ENCODE measurements around the gene DIO3.

The DIO3 gene

GRCh38 chr14:101561145-101561896 lies at the start of gene DIO3:
TSS of gene DIO3 (plus strand) at chr14:101561495.
- DNase-seq: no peak

DNA sequence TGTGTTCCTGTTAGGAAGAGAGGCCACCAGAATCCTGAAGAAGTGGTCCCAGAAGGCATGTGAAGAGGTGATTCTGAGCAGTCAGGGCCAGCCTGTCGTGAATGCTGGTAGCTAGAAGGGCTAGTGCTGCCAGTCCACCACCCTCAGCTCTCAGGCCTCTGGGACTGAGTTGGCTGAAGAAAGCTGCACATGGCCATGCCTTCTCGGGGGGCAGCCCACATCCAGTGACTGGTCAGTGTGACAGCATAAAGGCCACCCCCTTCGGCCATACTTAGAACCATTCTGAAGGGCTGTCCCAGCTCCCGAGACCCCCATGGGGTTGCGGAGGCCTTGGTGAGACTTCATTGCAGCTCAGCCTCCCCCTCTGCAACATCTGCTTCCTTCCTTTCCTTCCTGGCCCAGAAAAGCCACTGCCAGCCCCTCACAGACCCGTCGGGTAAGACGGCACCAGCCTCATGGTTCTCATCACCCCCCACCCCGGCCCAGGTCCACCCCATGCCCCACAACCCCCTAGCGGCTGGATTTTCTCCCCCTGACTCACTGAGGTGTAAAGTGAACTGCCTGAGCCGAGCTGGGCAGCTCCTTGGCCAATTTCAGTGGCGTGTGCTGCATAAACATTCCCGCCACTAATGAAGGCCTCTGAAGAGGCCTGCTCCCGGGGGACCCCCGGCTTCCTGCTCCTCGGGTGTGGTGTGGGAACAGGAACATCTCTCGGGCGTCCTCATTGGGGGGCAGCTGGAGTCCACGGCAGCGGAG lies 49.5 kb upstream of the DIO3 start:
- DNase-seq: no peak

DNA sequence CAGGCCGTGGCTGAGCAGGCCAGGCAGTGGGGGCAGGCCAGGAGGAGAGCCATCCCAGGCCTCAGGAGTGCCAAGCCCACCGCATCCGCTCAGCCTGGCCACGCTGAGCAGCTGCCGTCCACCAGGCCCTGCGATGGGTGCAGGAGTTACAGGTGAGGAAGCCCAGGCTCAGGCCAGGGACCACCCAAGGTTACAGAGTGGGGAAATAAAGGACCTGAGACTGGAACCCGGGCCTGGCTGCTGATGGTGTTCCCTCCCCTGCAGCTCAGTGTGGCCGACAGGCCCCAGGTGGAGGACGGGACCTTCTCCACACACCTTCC lies 49.0 kb upstream of the DIO3 start:
- DNase-seq: no peak

DNA sequence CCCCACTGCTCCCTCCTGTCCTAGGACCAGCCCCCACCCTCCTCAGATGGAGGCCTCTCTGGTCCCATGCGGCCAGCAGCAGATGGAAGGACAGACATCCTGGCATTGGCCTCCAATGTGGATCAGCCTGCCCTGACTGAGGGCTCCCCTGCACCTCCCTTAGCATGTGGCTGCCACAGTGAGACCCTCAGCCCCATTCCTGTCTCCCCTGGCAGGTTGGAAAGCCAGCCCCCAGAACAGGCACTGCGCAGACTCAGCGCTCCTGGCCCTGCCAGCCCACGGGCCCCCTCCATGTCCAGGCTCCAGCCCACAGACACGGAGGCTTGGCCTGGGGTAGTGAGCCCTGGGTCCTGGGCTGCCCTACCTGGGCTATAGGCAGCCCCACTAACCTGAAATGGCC lies 47.2 kb upstream of the DIO3 start:
- DNase-seq: no peak

GRCh38 chr14:101516401-101516800 lies 44.9 kb upstream of the DIO3 start:
- DNase-seq: no peak

DNA sequence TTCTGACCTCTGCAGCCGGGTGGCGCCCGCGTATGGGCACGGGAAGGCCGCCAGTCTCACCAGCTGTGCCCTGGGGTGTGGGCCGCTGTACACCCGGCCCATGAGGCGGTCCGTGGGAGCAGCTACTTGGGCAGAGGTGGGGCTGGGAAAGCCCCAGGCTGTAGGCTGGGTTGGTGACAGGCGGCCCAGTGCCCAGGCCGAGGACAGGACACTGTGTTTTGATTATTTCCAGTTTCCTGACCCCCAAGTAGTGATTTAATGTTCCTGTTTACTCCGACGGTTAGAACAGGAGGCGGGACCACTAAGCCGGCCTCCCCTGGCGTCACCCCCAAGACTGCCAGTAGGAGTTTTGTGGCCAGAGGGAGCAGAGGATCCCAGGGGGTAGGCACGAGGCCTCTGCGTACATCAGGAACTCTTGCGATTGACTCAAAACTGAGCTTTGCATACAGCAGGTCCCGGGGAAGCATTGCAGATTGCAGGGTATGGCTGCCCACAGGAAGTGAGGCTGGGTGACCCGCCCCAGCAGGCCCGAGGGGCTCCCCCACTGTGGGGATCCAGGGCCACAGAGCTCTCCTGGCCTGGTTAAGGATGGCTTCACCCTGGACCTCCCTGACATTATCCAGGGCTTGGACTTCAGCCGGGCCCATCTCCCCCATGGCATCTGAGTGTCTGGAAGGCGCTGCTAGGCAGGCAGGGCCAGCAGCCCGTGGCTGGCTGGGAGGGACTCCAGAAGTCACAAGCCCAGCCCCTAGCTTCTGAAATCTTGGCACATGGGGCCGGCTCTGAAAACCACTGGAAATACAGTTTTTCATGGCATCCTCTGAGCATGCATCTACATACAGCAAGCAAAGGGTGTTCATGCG lies 42.5 kb upstream of the DIO3 start:
- no peak for DNase-seq

DNA sequence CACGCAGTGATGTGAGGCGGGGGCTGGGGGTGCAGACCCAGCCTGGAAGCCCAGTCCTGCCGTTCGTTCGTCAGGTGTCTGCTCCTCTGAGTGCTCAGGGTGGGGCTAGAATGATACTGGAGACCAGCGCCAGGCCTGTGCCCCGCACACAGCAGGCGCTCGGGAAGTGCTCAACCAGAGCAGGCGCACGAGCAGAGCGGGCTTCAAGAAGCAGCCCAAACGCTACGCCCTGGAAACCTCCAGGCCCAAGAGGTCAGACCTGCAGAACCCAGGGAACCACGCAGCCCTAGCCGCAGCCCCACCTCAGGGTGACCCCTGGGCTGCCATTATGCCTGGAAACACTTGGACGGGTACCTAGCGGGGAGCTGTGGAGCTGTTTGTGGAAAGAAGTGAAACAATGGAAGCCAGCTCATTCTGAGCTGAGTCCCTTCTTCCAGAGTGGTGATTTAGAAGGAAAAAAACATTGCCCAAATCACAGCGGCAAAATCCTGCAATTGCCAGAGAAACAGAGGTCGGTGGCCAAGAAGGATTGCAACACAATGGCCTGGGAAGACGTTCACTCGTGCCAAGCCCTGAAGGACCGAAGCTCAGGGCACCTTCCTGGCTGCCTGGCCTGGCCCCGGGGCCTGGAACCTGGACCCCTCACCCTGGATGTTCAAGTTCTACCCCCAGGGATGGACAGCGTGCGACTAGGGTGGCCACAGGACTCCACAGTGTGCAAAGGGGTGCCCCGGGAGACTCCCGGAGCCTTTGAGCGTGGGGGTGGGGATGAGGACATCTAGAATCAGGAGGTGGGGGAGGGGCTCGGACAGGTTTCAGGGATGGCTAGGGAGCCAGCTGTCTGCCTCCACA lies 40.4 kb upstream of the DIO3 start:
- DNase-seq: no peak

- DNase-seq: no peak
Observed at GRCh38 chr14:101521473-101521915, 39.8 kb upstream of the DIO3 start.

- no peak for DNase-seq
Observed at GRCh38 chr14:101521978-101522377, 39.3 kb upstream of the DIO3 start.

DNA sequence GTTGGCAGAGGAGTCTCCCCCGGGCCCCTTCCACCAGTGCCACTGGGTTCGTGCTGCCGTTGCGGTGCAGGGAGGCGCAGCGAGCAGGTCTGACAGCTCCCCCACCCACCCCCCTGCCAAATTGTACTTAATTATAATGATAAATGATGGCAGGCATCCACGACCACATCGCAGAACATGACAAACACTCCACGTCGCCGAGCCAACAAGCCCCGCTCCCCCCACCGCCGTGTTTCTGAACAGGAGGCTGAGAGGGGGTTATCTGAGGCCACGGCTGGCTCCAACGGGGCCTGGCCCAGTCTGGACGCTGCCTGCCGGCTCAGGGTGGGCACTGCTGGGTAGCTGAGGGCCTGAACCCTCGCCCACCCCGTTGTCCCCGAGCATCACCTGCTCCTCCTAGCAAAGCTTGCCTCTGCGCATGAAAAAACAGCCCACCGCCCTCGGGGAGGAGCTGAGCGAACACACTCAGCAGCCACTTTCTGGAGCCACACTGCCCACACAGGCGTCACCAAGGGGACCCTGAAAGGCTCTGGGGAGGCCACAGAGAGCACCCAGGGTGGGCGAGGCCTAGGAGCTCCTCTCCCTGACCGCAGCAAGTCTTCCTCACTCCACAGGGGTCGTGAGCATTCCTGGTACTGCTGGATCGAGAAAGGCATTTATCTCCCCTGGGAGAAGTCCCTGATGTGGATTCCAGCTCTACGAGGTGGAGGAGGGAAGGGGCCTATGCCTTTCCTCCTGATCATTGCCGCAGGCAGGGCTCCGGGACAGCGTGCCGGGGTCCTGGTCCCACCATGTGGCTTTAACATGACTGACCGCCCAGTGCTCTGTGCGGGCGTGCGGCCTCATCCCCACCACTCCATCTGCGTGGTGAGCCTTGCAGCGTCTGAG lies 35.4 kb upstream of the DIO3 start:
- DNase-seq: no peak

- no peak for DNase-seq
Observed at GRCh38 chr14:101527987-101528386, 33.3 kb upstream of the DIO3 start.

DNA sequence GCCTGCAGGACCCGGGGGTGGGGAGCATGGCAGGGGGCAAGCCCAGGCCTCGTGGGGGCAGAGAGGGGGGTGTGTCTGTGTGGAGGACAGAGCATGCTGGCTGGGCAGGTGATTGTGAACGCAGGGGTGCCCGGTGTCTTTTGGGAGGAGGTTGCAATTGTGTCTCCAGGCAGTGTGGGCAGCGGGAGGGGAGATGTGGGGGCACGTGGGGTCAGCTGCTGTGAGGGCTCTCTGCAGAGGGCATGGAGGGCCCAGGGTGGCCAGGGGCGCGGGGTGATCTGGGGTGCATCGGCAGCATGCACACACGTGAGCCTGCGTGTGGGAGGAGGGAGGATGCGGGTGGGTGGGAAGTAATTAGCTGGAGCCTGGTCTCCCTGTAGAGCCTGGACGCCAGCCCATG lies 32.2 kb upstream of the DIO3 start:
- DNase-seq: no peak

- no peak for DNase-seq
Observed at GRCh38 chr14:101534198-101534597, 27.1 kb upstream of the DIO3 start.

DNA sequence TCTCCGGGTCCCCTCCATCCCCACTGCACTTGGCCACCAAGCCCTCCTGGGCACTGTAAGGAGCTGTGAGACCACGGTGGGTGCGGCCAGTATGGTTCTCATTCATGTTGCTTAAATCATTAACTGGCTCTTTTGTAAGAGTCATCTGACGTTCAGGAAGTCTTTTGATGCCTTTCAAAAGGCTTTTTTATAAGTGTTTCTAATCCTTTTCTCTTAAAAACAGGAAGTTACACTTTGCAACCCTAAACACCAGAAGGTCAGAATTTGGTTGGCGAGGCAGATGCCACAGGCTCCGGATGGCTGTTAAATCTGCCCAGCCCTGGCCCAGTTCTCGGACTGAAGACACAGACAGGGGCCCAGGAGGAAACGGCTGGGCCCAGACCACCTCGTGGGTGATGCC lies 26.1 kb upstream of the DIO3 start:
- no peak for DNase-seq

DNA sequence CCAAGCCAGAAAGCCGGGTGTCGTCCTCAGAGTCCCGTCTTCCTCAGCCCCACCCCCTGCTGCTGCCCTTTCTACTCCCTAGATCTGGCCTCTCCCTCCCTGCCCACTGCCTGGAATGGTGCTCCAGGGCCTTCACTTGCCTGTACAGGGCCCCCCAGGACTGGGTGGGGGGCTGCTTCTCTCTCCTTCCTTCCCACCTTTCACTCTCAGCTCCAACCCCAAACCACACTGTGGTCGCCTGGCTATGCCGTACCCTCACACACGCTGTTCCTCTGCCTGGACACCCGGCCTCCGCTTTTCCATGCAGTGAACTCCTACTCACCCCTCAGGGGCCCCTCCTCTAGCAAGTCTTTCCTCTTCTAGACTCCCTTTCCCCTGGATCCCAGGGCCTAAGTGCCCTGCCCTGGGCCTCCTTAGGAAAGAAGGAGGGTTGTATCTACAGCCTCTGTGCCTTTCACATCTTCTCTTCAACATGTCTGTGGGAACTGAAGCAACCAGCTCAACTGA lies 25.5 kb upstream of the DIO3 start:
- no peak for DNase-seq

DNA sequence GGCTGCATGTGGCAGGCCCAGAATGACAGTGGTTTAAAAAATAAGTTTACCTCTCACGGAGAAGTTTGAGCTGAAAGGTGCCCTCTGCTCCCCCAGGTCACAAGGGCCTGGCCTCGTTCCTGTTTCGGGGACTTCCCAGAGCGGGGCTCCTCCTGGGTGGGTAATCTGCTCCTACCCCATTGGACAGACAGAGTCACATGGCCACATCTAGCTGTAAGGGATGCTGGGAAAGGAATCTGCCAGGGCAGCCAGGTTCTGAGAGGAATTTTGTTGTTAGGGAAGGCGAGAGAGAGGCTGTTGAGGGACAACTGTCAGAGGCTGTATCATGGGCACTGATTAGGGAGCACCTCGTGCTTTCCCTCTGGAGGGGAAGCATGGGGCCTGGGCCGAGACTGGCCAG lies 24.0 kb upstream of the DIO3 start:
- DNase-seq: no peak

GRCh38 chr14:101538878-101539277 lies 22.4 kb upstream of the DIO3 start:
- no peak for DNase-seq

GRCh38 chr14:101539880-101540279 lies 21.4 kb upstream of the DIO3 start:
- no peak for DNase-seq

GRCh38 chr14:101540481-101541462 lies 20.5 kb upstream of the DIO3 start:
- DNase-seq: no peak

- DNase-seq: no peak
Observed at GRCh38 chr14:101542391-101542790, 18.9 kb upstream of the DIO3 start.

All from activated CD4-positive, alpha-beta T cell treated with anti-CD3 and anti-CD28 coated beads, Interleukin-2, amount 50 U/mL, for 16 hours (primary cell).